Lower lobe of right lung (tissue), 2 donors: ENCODE data around the gene KASH5. TPM values are rescaled to one million over a fixed set of nuclear protein-coding genes. Genes with fewer than 3 reads are reported as not detected.

ENCODE experiments used
- ATAC-seq, 2 donors: fragments of 200-7000 bp; cut with Tn5 transposase; one replicate each; pipeline ENCODE4 v1.9.1; 2020 to 2022; ENCODE audit warnings: mild to moderate bottlenecking in 2 of 2, moderate library complexity in 2 of 2
- DNase-seq: peaks from one replicate; pipeline ENCODE4 v3.0.0-alpha.2; 2020
- H3K27ac ChIP-seq: fragments of 200-600 bp; one replicate; pipeline ENCODE4 v1.8.0; 2022
- H3K27me3 ChIP-seq: fragments of 200-600 bp; one replicate; pipeline ENCODE4 v1.8.0; 2022; ENCODE audit warnings: low read depth
- H3K36me3 ChIP-seq: fragments of 200-600 bp; one replicate; pipeline ENCODE4 v1.8.0; 2022; ENCODE audit warnings: mild to moderate bottlenecking
- H3K4me1 ChIP-seq: fragments of 200-600 bp; one replicate; pipeline ENCODE4 v1.8.0; 2022
- H3K4me3 ChIP-seq: fragments of 200-600 bp; one replicate; pipeline ENCODE4 v1.8.0; 2022; ENCODE audit warnings: mild to moderate bottlenecking
- H3K9me3 ChIP-seq: fragments of 200-600 bp; one replicate; pipeline ENCODE4 v1.8.0; 2022
- CTCF ChIP-seq: fragments of 200-600 bp; IDR thresholded peaks from one replicate; pipeline ENCODE4 v1.8.0; 2022; ENCODE audit warnings: antibody characterized with exemption, mild to moderate bottlenecking
- intact Hi-C: fragments of 100-400 bp; cut with DNase I; formaldehyde crosslinking; loops from one replicate; pipeline ENCODE4 v1.11.0; 2022
- total RNA-seq: library from RNA; stranded (reverse); fragmentation: NEBNext Ultra II Directional; extraction: Animal tissue kit (Norgen Biotek cat#: 25700); gene quantifications from one replicate; pipeline ENCODE4 v1.2.1, GENCODE V29; 2021
- donor health status: DM: no; HTN: yes; CAD: no; lungs with severe emphysema.

The KASH5 gene
- total RNA-seq, 1 donor from 2014 or later: 3.1 TPM

- Histone ChIP-seq H3K27me3 (peaks cover 97% of the 10 kb centered on the region), H3K4me3 (no peak overlapping the region), H3K36me3 (no peaks in the 10 kb centered on the region), H3K9me3 (no peaks in the 10 kb centered on the region), H3K27ac (no peak overlapping the region), H3K4me1 (peaks cover 11% of the 10 kb centered on the region)
- ATAC-seq: no peak
- no peak for TF ChIP-seq CTCF
- intact Hi-C loops: no loop called here
- no peak for DNase-seq
Observed at GRCh38 chr19:49430678-49431329, 42.8 kb downstream of the KASH5 start.

GRCh38 chr19:49431330-49431749 is 43.3 kb downstream of the KASH5 start:
- TF ChIP-seq CTCF: no peak
- H3K27me3 ChIP-seq: peaks cover 97% of the 10 kb centered on the region
- no peak for DNase-seq
- H3K36me3 ChIP-seq: no peaks in the 10 kb centered on the region
- intact Hi-C loops: no loop called here
- H3K4me1 ChIP-seq: peaks cover 11% of the 10 kb centered on the region
- no peak overlapping the region for H3K4me3 ChIP-seq
- no peak for ATAC-seq
- no peak overlapping the region for H3K27ac ChIP-seq
- no peaks in the 10 kb centered on the region for H3K9me3 ChIP-seq

- Histone ChIP-seq H3K36me3 (no peaks in the 10 kb centered on the region), H3K4me1 (peaks cover 11% of the 10 kb centered on the region), H3K27ac (no peak overlapping the region), H3K4me3 (no peak overlapping the region), H3K27me3 (peaks cover 97% of the 10 kb centered on the region), H3K9me3 (no peaks in the 10 kb centered on the region)
- intact Hi-C loops: no loop called here
- no peak for TF ChIP-seq CTCF
- DNase-seq: no peak
- peak; percentile 28 to 39 for ATAC-seq
Observed at GRCh38 chr19:49432141-49433073, 44.4 kb downstream of the KASH5 start.

GRCh38 chr19:49433240-49433901 is 45.3 kb downstream of the KASH5 start:
- no peak for ATAC-seq
- TF ChIP-seq CTCF: no peak
- no peak for DNase-seq
- Histone ChIP-seq H3K27me3 (peaks cover 90% of the 10 kb centered on the region), H3K36me3 (no peaks in the 10 kb centered on the region), H3K4me1 (peaks cover 3% of the 10 kb centered on the region), H3K27ac (no peak overlapping the region), H3K4me3 (no peak overlapping the region), H3K9me3 (no peaks in the 10 kb centered on the region)
- intact Hi-C loops: no loop called here

- Histone ChIP-seq H3K4me3 (no peak overlapping the region), H3K4me1 (no peaks in the 10 kb centered on the region), H3K36me3 (no peaks in the 10 kb centered on the region), H3K27ac (no peak overlapping the region), H3K27me3 (peaks cover 93% of the 10 kb centered on the region), H3K9me3 (no peaks in the 10 kb centered on the region)
- ATAC-seq: no peak
- no peak for DNase-seq
- TF ChIP-seq CTCF: no peak
- intact Hi-C loops: no loop called here
Observed at GRCh38 chr19:49434907-49435583, 47.0 kb downstream of the KASH5 start.
